HepG2 (cell line): Measurements from ENCODE around the gene APOL4. TPM values are rescaled to one million over a fixed set of nuclear protein-coding genes. Genes with fewer than 3 reads are reported as not detected.

Source experiments
- ADNP ChIP-seq: sonication (generic); formaldehyde crosslinking; IDR thresholded peaks from 2 replicates; pipeline ENCODE4 v1.4.0; 2020; ENCODE audit warnings: missing genetic modification reagents
- BATF2 ChIP-seq: sonication (generic); formaldehyde crosslinking; IDR thresholded peaks from 2 replicates; pipeline ENCODE4 v1.8.0; 2022; ENCODE audit warnings: mild to moderate bottlenecking, missing genetic modification reagents, moderate library complexity
- CEBPG ChIP-seq: IDR thresholded peaks from 2 replicates; pipeline ENCODE4 v1.6.1; 2016
- ELK4 ChIP-seq: sonication (generic); formaldehyde crosslinking; IDR thresholded peaks from 2 replicates; pipeline ENCODE4 v1.9.0; 2021; ENCODE audit warnings: missing genetic modification reagents, borderline replicate concordance
- GLI4 ChIP-seq: sonication (generic); formaldehyde crosslinking; IDR thresholded peaks from 2 replicates; pipeline ENCODE4 v1.5.1; 2020; ENCODE audit warnings: missing genetic modification reagents, mild to moderate bottlenecking, moderate library complexity, borderline replicate concordance
- HNRNPL ChIP-seq: fragments of 200-400 bp; formaldehyde crosslinking; IDR thresholded peaks from 2 replicates; pipeline ENCODE4 v1.6.1; 2017; ENCODE audit warnings: mild to moderate bottlenecking, low read depth, low read length
- IRF9 ChIP-seq: sonication (generic); formaldehyde crosslinking; IDR thresholded peaks from 2 replicates; pipeline ENCODE4 v1.8.0; 2022; ENCODE audit warnings: missing genetic modification reagents, mild to moderate bottlenecking, borderline replicate concordance
- KLF13 ChIP-seq: sonication (generic); formaldehyde crosslinking; IDR thresholded peaks from 2 replicates; pipeline ENCODE4 v1.4.0; 2020; ENCODE audit warnings: mild to moderate bottlenecking, missing genetic modification reagents
- MAZ ChIP-seq, 2 experiments: sonication (generic) in 1 of 2; formaldehyde crosslinking in 1 of 2; IDR thresholded peaks; 2 replicates each; pipeline versions ENCODE4 v1.5.0 to v1.6.1; 2012 to 2020; ENCODE audit warnings: low read depth in 2 of 2, mild to moderate bottlenecking in 2 of 2, borderline replicate concordance in 1 of 2, improper control_type of control experiment in 1 of 2, low read length in 1 of 2, missing genetic modification reagents in 1 of 2, moderate library complexity in 1 of 2
- PAXIP1 ChIP-seq: sonication (generic); formaldehyde crosslinking; conservative IDR thresholded peaks from 2 replicates; pipeline ENCODE4 v1.4.0; 2020; ENCODE audit warnings: mild to moderate bottlenecking, missing genetic modification reagents, moderate library complexity
- PLSCR1 ChIP-seq: sonication (generic); formaldehyde crosslinking; IDR thresholded peaks from 2 replicates; pipeline ENCODE4 v1.5.0; 2020; ENCODE audit warnings: missing genetic modification reagents, mild to moderate bottlenecking, borderline replicate concordance
- POGZ ChIP-seq: sonication (generic); formaldehyde crosslinking; IDR thresholded peaks from 2 replicates; pipeline ENCODE4 v1.4.0; 2020; ENCODE audit warnings: mild to moderate bottlenecking, missing genetic modification reagents
- SALL1 ChIP-seq: sonication (generic); formaldehyde crosslinking; IDR thresholded peaks from 2 replicates; pipeline ENCODE4 v1.8.0; 2022; ENCODE audit warnings: mild to moderate bottlenecking, missing genetic modification reagents
- SOX6 ChIP-seq, 2 experiments: fragments of 450-650 bp in 1 of 2; sonication (generic) in 1 of 2; formaldehyde crosslinking in 1 of 2; IDR thresholded peaks; 2 replicates each; pipeline versions ENCODE4 v1.4.0 to v1.6.1; 2017 to 2020; ENCODE audit warnings: antibody characterized with exemption in 1 of 2, mild to moderate bottlenecking in 1 of 2, missing genetic modification reagents in 1 of 2
- THAP7 ChIP-seq: sonication (generic); formaldehyde crosslinking; IDR thresholded peaks from 2 replicates; pipeline ENCODE4 v1.8.1; 2023; ENCODE audit warnings: mild to moderate bottlenecking, missing genetic modification reagents
- ZC3H13 ChIP-seq: sonication (generic); formaldehyde crosslinking; IDR thresholded peaks from 2 replicates; pipeline ENCODE4 v1.8.1; 2023; ENCODE audit warnings: mild to moderate bottlenecking, missing genetic modification reagents, moderate library complexity
- ZNF788 ChIP-seq: sonication (generic); formaldehyde crosslinking; IDR thresholded peaks from 2 replicates; pipeline ENCODE4 v1.5.0; 2020; ENCODE audit warnings: mild to moderate bottlenecking, missing genetic modification reagents, borderline replicate concordance
- polyA plus RNA-seq, 8 experiments: library from polyadenylated mRNA; depleted of rRNA in 3 of 8; stranded (reverse) in 7 of 8; unstranded in 1 of 8; fragments of >200 nt; fragmentation: Illumina TruSeq in 4 of 8; extraction: Trizol in 4 of 8; gene quantifications; 2 replicates each; pipeline versions ENCODE4 v1.2.1 to v1.2.3, GENCODE V29; 2011 to 2016; ENCODE audit warnings: low read depth in 4 of 8, missing spikeins in 1 of 8, mixed read lengths in 1 of 8; ENCODE audit not compliant: insufficient read depth in 1 of 8
- total RNA-seq, 5 experiments: library from RNA; depleted of rRNA; stranded (reverse); fragments of >200 nt; fragmentation: Illumina TruSeq; extraction: Trizol; gene quantifications; 2 replicates each; pipeline ENCODE4 v1.2.3, GENCODE V29; 2016; ENCODE audit warnings: low read depth in 1 of 5

APOL4 gene
- total and polyA plus RNA-seq, 2 of the 13 experiments (the other 11 are each of a cell fraction or from before 2014, with no cell fraction given) = 0.77 to 2.8 TPM

GRCh38 chr22:36232715-36233401 lies 31.2 kb upstream of the APOL4 start (continued):
- 0 out of 2 replicates have a peak, but pooled peaks have one; percentile 6 for TF ChIP-seq ZC3H13 (CRISPR knock-in tag)
- peak; percentile 14; the same call in 1 of the 2 replicates for TF ChIP-seq SALL1 (CRISPR knock-in tag)
- no peak for TF ChIP-seq MAZ (IDR thresholded peaks at IDR 0.05; ENCODE audit: borderline replicate concordance, low read depth, low read length)
- TF ChIP-seq MAZ (CRISPR knock-in tag; IDR thresholded peaks at IDR 0.05; ENCODE audit: low read depth) = no peak
- no peak for TF ChIP-seq KLF13 (CRISPR knock-in tag)
- TF ChIP-seq POGZ = 0 out of 2 replicates have a peak, but pooled peaks have one; percentile 33
- TF ChIP-seq ADNP = no peak
- TF ChIP-seq HNRNPL = 0 out of 2 replicates have a peak, but pooled peaks have one; percentile 39
- no peak for TF ChIP-seq BATF2 (CRISPR knock-in tag)
- TF ChIP-seq PAXIP1 (CRISPR knock-in tag) = peak; percentile 48; the same call in 1 of the 2 replicates
- no peak for TF ChIP-seq ZNF788
- no peak for TF ChIP-seq SOX6 (IDR thresholded peaks at IDR 0.05)
- TF ChIP-seq SOX6 (CRISPR knock-in tag; IDR thresholded peaks at IDR 0.05) = 0 out of 2 replicates have a peak, but pooled peaks have one; percentile 33
- TF ChIP-seq GLI4 (CRISPR knock-in tag) = no peak
- no peak for TF ChIP-seq CEBPG
- TF ChIP-seq THAP7 (CRISPR knock-in tag) = no peak
- no peak for TF ChIP-seq ELK4 (CRISPR knock-in tag)
- no peak for TF ChIP-seq PLSCR1 (CRISPR knock-in tag)
- 0 out of 2 replicates have a peak, but pooled peaks have one; percentile 32 for TF ChIP-seq IRF9 (CRISPR knock-in tag)
